ENCODE results near the gene PRR33.

Gene PRR33

DNA sequence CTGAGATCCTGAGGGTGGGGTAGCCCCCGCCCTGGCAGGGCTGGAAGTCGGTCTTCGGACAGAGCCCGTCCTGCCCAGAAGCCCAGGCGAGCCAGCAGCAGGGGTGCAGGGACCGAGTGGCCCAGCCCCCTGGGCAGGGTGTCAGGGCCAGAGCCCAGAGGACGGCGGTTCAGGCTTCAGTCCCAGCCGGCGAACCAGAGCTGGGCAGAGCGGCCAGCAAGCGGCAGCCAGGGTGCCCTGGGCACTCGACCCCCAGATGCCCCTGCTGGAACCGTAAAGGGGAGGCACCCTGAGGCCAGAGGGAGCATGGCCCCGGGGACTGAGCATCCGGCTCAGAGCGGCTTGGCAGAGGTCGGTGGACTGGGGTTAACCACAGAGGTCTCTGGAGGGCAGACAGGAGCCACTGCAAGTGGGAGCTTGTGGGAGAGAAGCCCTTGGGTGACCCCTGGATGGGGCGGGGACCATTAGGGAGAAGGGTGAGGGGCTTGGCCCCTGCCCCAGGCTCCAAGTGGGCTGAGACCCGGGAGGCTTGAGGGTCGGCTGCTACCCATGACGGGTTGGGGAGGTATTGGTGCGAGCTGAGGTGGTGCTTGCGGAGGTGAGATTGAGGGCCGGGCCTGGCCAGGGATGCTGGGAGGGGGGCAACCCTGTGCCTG, 22.9 kb downstream of the PRR33 start:
- DNase-seq (ENCODE audit: low read depth), result no peak
- H3K4me3 ChIP-seq (ENCODE audit: control insufficient read depth, low read depth, low read length), result no peak overlapping the region
- TF ChIP-seq, protein P1, sequence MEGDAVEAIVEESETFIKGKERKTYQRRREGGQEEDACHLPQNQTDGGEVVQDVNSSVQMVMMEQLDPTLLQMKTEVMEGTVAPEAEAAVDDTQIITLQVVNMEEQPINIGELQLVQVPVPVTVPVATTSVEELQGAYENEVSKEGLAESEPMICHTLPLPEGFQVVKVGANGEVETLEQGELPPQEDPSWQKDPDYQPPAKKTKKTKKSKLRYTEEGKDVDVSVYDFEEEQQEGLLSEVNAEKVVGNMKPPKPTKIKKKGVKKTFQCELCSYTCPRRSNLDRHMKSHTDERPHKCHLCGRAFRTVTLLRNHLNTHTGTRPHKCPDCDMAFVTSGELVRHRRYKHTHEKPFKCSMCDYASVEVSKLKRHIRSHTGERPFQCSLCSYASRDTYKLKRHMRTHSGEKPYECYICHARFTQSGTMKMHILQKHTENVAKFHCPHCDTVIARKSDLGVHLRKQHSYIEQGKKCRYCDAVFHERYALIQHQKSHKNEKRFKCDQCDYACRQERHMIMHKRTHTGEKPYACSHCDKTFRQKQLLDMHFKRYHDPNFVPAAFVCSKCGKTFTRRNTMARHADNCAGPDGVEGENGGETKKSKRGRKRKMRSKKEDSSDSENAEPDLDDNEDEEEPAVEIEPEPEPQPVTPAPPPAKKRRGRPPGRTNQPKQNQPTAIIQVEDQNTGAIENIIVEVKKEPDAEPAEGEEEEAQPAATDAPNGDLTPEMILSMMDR (IDR thresholded peaks at IDR 0.05; ENCODE audit: control insufficient read depth, insufficient read depth, low read depth, low read length, missing control alignments), result no peak

DNA sequence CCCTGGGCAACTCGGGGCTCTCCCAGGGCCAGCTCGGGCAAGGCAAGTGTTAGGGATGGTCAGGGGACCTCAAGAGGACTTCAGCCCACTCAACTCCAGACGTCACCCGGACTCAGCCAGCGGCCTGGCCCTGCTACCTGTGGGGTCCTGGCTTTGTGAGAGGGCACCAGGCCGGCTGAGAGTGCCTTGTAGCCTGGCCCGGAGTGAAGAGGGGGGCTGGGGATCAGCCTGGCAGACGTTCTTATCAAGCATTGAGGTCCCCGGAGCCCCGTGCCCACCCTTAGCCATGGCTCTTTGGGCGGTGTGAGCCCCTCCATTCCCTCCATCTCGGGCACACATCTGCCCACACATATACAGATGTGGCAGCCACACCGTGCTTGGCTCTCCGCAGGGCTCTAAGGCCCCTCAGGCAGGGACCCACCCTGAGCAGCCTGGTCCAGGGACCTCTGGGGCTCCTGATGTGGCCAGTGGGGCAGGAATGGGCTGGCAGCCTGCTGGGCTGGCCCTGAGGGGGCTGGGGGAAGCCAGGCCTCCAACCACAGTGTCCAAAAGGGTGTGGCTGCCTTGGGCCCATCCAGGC, 23.5 kb downstream of the PRR33 start:
- H3K4me3 ChIP-seq (ENCODE audit: control insufficient read depth, low read depth, low read length), result no peak overlapping the region
- DNase-seq (ENCODE audit: low read depth), result no peak
- TF ChIP-seq, protein P1 (IDR thresholded peaks at IDR 0.05; ENCODE audit: control insufficient read depth, insufficient read depth, low read depth, low read length, missing control alignments), result no peak

DNA sequence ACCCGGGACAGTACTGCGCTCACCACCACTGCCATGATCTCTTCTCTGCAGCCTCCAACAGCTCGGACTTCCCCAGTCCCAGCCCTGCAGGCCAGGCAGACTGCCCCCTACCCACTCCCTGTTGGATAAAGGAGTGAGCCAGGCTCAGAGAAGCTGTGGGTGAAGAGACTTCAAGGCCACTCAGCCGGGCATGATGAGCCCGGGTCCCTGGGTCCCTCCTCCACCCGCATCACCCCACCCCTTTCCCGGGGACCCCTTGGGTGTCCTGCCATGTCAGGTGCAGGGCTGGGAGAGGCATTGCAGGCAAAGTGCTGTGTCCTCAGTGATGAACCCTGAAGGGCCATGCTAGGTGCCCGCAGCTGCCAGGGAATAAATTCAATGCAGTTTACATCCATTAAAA, 24.3 kb downstream of the PRR33 start:
- TF ChIP-seq, protein P1 (IDR thresholded peaks at IDR 0.05; ENCODE audit: control insufficient read depth, insufficient read depth, low read depth, low read length, missing control alignments), result no peak
- no peak overlapping the region for H3K4me3 ChIP-seq (ENCODE audit: control insufficient read depth, low read depth, low read length)
- DNase-seq (ENCODE audit: low read depth), result no peak

DNA sequence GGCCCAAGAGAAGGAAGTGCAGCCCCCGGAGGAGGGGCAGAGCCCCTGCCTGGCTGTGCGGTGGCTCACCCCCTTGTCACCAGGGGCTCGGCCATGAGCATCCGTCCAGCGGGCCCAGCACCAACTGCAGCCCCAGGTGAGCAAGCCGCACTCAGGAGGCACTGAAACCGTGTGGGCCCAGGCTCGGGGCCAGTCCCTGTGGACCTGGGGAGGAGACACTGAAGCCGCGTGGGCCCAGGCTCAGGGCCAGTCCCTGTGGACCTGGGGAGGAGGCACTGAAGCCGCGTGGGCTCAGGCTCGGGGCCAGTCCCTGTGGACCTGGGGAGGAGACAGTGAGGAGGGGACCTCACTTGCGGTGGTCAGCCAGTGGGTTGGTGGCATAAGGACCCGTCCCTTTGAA, 24.9 kb downstream of the PRR33 start:
- TF ChIP-seq, protein P1 (IDR thresholded peaks at IDR 0.05; ENCODE audit: control insufficient read depth, insufficient read depth, low read depth, low read length, missing control alignments), result no peak

DNA sequence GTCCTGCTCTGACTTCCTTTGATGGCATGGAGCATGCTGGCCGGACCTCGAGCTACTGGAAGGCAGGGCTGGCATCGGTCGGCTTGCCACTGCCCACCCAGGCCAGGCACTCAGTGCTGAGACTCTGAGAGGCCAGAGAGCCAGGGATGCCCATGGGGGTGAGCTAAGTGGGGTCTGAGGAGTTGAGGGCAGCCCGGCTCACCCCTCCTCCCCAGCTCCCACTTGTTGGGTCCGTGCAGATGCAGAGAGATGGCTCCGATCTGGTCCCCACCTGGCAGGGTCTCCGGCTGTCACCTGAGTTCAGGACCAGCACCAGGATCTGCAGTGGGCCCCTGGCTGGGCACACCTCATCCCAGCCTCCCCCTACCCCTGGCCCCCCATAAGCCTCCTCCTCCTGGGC, 25.5 kb downstream of the PRR33 start:
- H3K4me3 ChIP-seq (ENCODE audit: control insufficient read depth, low read depth, low read length), result no peak overlapping the region

More for the DNA sequence above, 24.9 kb downstream of the PRR33 start:
- H3K4me3 ChIP-seq (ENCODE audit: control insufficient read depth, low read depth, low read length), result no peak overlapping the region
- no peak for DNase-seq (ENCODE audit: low read depth)

DNA sequence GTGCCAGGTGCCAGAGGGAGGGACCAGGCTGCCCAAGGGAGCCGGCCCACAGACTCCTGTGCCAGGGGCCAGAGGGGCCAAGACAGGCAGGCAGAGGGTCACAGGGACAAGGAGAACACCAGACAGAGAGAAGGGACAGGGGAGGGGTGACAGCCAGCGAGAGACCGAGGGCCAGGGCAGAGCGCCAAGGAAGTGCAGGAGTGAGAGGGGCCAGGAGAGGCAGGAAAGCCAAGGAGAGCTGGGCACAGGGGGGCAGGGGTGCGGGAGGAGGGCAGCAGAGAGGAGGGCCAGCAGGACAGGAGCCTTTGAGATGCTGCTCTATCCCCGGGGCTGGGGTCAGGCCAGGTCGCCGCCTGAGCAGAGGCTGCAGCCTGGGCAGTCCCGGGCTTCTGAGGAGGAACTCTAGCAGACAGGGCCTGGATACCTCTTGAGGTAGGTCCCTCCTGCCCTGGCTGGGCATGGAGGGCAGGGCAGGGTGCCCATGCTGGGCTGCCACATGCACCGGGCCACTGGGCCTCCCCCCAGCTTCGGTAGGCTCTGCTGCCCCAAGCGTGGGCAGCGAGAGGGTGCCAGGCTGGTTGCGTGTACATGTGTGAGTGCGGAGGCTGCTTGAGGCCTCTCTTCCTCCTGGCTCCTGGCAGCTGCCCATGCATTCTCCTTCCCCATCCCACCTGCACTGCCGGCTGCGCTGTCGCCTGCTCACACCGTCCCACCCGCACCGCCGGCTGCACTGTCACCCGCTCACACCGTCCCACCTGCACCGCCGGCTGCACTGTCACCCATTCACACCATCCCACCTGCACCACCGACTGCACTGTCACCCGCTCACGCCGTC, 26.6 kb downstream of the PRR33 start:
- DNase-seq (ENCODE audit: low read depth), result no peak
- TF ChIP-seq, protein P1 (IDR thresholded peaks at IDR 0.05; ENCODE audit: control insufficient read depth, insufficient read depth, low read depth, low read length, missing control alignments), result no peak

More for the DNA sequence above, 25.5 kb downstream of the PRR33 start:
- TF ChIP-seq, protein P1 (IDR thresholded peaks at IDR 0.05; ENCODE audit: control insufficient read depth, insufficient read depth, low read depth, low read length, missing control alignments), result no peak
- no peak for DNase-seq (ENCODE audit: low read depth)

More for the DNA sequence above, 26.6 kb downstream of the PRR33 start:
- H3K4me3 ChIP-seq (ENCODE audit: control insufficient read depth, low read depth, low read length), result no peak overlapping the region
